NCI-H1105 (cell line): Measurements from ENCODE around the gene ESRP2.

Experiments
- DNase-seq: peaks from one replicate; lab custom pipeline; 2025; lab: John Stamatoyannopoulos, UW

The ESRP2 gene

DNA sequence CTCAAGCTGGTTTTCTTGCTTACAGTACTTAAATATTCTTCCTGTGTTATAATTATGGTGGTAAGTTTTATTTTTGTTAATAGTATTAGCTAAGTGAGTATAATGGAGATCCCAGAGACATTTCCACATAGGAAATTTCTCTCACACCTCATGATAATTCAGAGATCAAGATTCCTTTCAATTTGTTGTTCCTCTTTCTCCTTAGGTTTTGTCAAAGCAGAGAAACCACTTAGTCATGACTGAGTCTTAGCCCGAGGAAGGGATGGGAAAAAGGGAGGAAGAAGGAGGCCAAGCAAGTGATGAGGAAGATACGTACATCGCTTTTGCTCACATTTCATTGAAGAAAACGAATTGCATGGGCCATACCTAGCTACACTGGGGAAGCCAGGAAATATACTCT is 18.4 kb downstream of the ESRP2 start:
- no peak for DNase-seq

DNA sequence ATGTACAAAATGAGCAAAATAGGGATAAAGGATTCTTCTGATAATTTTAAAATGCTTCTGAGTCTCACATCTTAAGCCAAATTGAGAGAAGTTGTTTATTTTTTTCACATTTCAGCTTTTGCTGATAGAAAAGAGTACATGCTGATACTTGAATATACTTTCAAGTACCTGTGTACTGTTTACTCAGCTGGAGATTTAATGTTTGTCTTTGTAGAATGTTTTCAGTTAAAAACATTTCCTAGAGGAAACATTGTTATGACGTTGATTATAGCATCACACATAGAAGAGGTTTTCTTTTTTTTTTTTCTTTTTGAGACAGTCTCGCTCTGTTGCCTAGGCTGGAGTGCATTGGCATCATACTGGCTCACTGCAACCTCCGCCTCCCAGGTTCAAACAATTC is 19.7 kb downstream of the ESRP2 start:
- DNase-seq, result no peak

DNA sequence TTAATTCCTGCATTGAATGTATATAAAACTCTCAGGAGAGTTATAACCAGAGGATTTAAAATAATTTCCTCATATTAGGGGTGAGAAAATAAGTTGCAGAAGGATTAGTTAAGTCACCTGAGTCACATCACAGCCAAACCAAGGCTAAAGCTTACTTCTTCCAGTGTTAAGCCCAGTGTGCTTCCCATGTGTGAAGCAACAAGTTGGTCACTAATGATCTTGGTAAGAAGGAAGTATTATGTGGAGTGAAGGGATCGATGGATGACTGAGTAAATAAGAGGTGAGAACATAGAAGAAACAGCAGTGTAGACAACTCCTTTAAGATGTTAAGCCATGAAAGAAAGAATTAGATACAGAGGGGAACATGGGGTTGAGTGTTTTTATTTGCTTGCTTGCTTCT is 20.6 kb downstream of the ESRP2 start:
- DNase-seq, result no peak

DNA sequence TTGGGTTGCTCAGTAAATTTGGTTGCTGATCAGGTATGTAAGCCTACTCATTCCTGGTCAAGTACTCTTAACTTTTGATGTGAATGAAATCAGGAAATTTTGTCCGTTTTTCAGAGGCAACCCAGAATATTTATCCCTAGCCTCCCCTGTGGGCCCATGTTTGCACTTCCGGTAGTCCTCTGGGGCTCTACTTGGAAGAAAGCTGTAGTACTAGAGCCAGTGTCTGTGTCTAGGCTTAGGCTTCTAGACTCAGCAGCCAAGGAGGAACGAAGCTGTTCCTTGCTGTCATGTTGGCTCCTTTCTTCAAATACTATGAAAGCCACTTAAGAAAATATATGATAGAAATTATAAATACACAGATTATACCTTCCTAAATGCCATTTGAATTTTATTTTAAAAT is 21.2 kb downstream of the ESRP2 start:
- DNase-seq, result no peak

DNA sequence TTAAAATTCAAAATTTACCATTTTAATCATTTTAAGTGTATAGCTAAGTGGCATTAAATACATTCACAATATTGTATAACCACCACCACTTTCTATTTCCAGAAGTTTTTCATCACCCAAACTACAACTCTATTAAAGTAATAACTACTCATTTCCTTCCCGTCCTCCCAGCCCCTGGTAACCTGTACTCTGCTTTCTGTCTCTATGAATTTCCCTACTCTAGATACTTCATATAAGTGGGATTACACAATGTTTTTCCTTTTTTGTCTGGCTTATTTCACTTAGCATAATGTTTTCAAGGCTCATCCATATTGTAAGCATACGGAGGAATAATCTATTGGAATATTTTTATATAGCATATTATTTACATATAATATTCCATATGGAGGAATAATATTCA is 29.7 kb downstream of the ESRP2 start:
- DNase-seq, result no peak

DNA sequence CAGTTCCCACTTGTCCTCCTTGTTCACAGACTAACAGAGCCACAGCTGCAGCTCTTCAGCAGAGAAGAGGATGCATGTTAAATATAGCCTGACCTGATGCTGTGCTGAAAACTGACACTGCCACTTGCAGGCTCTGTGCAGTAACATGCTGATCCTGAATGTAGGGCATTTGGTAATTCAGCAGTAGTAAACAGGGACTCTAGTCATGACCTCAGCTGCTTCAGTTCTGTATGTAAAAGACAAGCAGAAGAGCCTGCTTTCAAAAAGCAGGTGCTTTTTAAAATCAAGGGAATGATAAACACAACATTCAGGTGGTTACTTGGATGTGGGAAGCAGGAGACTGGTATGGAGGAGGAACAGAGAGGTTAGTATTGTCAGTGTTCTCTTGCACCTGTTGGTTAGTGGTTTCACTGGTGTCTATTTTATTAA is 33.8 kb downstream of the ESRP2 start:
- no peak for DNase-seq

DNA sequence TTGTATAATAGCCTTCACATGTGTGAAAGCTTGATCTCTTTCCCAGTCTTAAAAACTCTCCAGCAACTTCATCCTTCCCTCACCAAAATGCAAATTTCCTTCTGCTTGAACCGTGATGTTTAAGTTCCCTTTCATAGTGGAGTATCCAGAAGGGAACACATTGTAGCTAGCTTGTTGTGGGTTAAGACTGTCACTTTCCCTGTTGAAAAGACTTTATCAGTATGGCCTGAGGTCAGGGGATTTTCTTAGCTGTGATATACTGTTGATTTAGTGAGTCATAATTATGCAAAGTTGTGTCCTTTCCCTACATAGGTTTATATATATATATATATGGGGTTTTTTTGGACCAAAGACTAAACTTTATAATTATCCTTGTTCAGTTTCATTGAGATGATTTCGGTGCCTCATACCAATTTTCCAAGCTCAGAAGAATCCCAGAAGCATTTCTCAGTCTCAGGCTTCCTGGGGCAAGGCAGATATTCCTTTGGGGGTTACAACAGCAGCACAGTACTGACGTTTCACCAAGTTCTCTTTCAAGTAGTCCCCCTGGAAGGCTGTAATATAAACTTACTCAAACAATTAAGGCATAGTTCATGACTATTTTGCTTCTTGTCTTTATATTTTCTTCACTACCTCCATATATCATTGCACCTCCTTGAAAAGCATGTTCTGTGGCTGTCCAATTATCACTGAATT is 35.7 kb downstream of the ESRP2 start:
- DNase-seq, result no peak

DNA sequence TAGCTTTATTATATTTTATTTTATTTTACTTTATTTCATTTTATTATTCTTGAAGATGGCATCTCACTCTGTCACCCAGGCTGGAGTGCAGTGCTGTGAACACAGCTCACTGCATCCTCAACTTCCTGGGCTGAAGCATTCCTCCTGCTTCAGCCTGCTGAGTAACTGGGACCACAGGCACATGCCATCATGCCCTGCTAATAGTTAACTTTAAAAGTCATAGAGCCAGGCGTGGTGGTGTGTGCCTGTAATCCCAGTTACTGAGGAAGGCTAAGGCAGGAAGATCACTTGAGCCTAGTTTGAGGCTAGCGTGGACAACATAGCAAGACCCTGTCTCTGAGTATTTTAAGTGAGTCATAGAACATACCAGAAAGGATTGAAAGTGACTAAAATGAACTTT is 38.7 kb downstream of the ESRP2 start:
- no peak for DNase-seq

DNA sequence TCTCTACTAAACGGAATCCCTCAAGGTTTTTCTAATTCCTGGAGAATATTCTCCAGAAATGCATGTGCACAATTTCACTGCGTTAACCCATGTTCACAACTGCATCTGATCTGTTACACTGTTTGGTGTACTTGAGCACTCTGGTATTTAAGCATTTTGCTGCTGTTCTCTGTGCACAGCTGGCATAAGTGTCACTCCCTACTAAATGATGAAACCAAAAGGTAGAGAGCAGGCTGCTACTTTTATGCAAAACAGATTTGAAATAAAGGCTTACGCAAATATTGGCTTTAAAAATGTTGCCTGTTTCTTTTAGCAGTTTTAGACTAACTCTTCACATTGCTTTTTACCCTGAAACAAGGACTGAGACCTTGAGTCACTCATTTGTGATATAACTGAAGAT is 41.7 kb downstream of the ESRP2 start:
- no peak for DNase-seq

DNA sequence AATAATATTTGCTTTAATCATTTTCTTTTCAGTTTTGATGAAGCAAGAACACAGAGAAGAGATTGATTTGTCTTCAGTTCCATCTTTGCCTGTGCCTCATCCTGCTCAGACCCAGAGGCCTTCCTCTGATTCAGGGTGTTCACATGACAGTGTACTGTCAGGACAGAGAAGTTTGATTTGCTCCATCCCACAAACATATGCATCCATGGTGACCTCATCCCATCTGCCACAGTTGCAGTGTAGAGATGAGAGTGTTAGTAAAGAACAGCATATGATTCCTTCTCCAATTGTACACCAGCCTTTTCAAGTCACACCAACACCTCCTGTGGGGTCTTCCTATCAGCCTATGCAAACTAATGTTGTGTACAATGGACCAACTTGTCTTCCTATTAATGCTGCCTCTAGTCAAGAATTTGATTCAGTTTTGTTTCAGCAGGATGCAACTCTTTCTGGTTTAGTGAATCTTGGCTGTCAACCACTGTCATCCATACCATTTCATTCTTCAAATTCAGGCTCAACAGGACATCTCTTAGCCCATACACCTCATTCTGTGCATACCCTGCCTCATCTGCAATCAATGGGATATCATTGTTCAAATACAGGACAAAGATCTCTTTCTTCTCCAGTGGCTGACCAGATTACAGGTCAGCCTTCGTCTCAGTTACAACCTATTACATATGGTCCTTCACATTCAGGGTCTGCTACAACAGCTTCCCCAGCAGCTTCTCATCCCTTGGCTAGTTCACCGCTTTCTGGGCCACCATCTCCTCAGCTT is 45.0 kb downstream of the ESRP2 start:
- no peak for DNase-seq

DNA sequence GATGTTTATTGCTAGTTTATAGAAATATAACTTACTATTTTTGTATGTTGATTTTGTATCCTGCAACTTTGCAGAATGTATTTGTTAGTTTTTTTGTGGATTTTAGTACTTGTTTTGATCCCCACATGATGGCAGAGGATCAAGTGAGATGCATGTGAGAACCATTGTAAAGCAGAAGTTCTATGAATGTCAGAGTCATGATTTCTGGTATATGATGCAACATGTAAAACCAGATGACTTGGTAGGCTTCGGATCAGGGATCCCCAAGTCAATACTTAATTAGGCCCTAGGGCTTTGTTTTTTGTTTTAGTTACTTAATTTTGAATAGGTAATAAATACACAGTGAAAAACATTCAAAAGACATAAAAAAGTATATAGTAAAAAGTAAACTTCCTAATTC is 45.8 kb downstream of the ESRP2 start:
- DNase-seq, result no peak

DNA sequence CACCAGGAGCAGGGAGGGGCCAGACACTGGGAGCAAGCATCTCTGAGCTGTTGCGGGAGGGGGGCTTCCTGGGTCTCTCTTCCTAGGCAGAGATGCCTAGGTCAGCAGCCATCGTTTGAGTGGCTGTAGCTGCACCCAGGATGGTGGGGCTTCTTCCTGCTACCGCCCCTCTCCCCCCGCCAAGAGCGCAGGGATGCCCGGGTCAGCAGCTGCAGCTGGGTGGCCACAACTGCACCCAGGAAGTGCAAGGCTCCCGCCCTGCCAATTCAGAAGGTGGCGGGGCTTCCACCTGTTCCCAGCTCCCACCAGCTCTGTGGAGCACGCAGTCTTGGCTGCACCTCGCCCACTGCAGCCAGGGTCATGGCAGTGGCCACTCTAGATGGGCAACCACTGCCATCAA is 47.8 kb downstream of the ESRP2 start:
- no peak for DNase-seq

DNA sequence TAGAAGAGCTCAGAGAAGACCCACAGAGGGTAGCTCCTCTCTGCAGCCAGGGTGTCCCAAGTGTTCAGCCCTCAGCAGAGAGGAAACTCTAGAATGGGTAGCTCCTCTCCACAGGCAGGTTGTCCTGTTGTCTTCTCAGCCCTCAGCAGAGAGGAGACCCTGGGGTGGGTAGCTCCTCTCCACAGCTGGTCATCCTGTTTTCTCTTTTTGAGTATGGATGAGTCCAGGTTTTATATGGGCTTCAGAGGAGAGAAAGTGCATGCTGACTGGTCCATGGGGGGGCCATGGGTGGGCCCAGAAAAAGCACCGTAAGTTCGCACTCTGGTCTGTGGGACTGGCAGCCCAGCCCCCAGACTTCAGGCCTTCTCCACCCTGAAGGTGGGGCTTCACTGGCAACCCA is 48.4 kb downstream of the ESRP2 start:
- DNase-seq, result no peak

DNA sequence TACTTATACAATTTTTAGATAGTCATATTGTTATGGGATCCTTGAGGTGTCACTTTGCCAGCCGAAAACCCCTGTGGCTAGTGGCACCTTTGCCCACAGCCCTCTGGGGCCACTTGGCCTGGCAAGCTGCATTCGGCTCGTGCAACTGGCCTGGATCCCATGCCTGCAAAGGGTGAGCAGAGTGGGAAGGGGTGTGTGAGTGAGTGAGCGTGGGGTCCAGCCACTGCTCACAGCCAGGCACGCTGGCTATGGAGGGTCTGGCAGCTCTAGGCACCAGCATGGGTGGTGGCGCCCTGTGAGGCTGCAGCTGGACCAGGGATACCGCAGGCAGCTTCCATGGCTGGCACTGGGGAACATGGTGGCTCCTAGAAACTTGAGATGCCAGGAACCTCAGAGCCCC is 49.0 kb downstream of the ESRP2 start:
- no peak for DNase-seq

DNA sequence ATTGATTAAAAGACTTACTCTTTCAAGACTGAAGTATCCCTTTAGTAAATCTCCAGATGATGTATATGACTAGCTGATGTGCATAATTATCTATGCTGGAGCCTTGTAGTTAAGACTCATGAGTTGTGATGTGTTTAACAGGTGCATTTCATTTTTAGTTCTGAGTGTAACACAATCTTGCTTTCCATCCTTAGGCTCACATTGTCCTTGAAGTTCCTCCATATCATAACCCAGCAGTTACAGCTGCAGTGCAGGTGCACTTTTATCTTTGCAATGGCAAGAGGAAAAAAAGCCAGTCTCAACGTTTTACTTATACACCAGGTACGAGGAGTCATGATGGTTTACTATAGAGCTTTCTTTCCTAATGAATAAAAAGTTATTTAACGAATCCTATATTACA is 52.9 kb downstream of the ESRP2 start:
- DNase-seq, result no peak

DNA sequence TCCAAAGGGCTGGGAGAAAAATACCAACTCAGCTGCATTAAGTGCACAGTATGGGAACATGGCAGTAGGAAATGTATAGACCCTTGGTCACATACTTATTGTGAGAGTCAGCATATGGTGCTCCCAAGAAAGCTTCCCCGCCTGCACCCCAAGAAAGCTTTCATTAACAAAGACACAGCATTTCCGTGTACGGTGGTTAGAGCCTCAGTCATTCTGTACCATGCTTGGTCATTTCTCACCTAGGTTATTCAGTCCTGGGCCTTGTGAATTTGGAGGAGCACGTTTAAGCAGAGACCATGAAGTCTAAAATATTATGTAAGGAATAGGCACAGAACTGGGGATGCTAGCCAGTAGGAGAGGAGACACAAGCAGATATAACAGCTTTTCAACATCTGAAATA is 56.1 kb downstream of the ESRP2 start:
- DNase-seq, result no peak

DNA sequence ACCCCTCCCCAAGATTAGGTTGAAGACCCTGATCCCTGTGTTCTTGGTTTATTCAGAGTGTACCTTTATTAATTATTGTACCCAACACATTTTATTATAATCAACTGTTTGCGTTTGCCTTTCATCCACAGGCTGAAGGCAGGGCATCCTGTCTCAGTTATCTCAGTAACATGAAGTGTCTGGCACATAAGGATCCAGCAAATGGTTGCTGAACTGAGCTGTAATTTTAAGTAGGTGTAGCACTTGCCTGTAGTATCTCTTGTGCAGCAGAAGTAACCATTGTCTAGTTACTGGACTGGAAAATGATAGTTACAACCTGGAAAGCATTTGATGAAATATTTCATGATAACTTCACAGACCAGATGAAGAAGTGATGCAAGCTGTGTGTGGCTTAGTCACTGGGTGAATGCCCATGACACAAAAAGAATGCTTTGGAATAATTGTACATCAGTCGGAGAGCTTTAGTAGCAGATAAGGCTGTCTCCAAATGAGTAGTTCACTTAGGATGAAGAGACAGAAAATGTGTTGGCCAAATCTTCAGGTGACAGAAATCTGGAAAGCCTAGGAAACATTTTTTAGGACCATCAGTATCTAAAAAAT is 56.6 kb downstream of the ESRP2 start:
- no peak for DNase-seq
